ENCODE data around the gene PCDH8.
"Not testable (repeated sequence)": the region's sequence is repeated elsewhere in the genome, so short reads cannot be mapped to it uniquely, and the experiment has no call there.

PCDH8 gene

DNA sequence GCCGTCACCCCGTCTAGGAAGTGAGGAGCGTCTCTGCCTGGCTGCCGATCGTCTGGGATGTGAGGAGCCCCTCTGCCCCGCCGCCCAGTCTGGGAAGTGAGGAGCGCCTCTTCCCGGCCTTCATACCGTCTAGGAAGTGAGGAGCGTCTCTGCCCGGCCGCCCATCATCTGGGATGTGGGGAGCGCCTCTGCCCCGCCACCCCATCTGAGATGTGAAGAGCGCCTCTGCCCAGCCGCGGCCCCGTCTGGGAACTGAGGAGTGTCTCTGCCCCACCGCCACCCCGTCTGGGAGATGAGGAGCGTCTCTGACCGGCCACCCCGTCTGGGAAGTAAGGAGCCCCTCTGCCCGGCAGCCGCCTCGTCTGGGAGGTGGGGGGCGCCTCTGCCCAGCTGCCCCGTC, 30.6 kb downstream of the PCDH8 start:
- H3K4me1 Mint-ChIP-seq (ENCODE audit: low read depth); H3K27me3 Mint-ChIP-seq (ENCODE audit: low read depth); H3K27ac Mint-ChIP-seq; H3K36me3 Mint-ChIP-seq (ENCODE audit: low read depth); DNase-seq (ENCODE audit: low spot score); H3K4me3 Mint-ChIP-seq; H3K9me3 Mint-ChIP-seq: not testable (repeated sequence)

DNA sequence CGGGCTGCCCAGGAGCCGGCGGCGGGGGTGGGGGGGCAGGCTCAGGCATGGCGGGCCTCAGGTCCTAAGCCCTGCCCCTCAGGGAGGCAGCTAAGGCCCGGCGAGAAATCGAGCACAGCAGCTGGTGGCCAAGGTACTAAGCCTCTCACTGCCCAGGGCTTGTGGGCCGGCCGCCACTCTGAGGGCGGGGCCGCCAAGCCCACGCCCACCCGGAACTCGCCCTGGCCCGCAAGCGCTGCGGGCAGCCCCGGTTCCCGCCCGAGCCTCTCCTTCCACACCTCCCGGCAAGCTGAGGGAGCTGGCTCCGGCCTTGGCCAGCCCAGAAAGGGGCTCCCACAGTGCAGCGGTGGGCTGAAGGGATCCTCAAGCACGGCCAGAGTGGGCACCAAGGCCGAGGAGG, 33.1 kb downstream of the PCDH8 start:
- Mint-ChIP-seq H3K4me1 (ENCODE audit: low read depth) (no peaks in the 10 kb centered on the region), H3K36me3 (ENCODE audit: low read depth) (no peaks in the 10 kb centered on the region), H3K27ac (no peak overlapping the region), H3K4me3 (no peak overlapping the region), H3K9me3 (no peaks in the 10 kb centered on the region), H3K27me3 (ENCODE audit: low read depth) (peaks cover 2% of the 10 kb centered on the region)
- no peak for DNase-seq (ENCODE audit: low spot score)

GRCh38 chr13:52812941-52813340, 35.5 kb downstream of the PCDH8 start:
- H3K36me3 Mint-ChIP-seq (ENCODE audit: low read depth), result no peaks in the 10 kb centered on the region
- no peak overlapping the region for H3K27ac Mint-ChIP-seq
- H3K4me1 Mint-ChIP-seq (ENCODE audit: low read depth), result peaks cover 7% of the 10 kb centered on the region
- no peaks in the 10 kb centered on the region for H3K9me3 Mint-ChIP-seq
- H3K4me3 Mint-ChIP-seq, result no peak overlapping the region
- H3K27me3 Mint-ChIP-seq (ENCODE audit: low read depth), result peaks cover 2% of the 10 kb centered on the region
- DNase-seq (ENCODE audit: low spot score), result no peak

DNA sequence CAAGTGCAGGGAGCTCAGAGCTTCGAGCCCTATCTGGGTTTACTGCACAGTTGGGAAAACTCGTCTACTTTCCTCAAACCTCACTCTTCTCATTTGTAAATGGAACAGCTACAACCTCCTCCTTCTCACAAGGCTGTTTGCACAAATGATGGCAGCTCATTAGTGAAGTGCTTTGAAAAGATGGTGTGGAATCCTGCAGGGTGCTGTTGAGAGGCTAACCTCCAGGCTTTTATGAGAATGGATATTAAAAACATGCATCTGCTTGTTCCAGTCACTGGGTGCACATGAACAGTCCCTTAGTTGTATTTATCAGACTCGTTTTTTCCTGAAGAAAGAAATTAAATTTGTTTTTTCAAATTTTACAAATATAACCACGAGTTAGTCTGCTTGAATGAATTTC, 36.6 kb downstream of the PCDH8 start:
- H3K4me3 Mint-ChIP-seq, result no peak overlapping the region
- DNase-seq (ENCODE audit: low spot score), result no peak
- H3K4me1 Mint-ChIP-seq (ENCODE audit: low read depth), result peaks cover 7% of the 10 kb centered on the region
- no peaks in the 10 kb centered on the region for H3K36me3 Mint-ChIP-seq (ENCODE audit: low read depth)
- no peaks in the 10 kb centered on the region for H3K9me3 Mint-ChIP-seq
- H3K27ac Mint-ChIP-seq, result no peak overlapping the region
- H3K27me3 Mint-ChIP-seq (ENCODE audit: low read depth), result peaks cover 4% of the 10 kb centered on the region

- Mint-ChIP-seq H3K9me3 (no peaks in the 10 kb centered on the region), H3K4me1 (ENCODE audit: low read depth) (peaks cover 7% of the 10 kb centered on the region), H3K36me3 (ENCODE audit: low read depth) (no peaks in the 10 kb centered on the region), H3K27ac (no peak overlapping the region), H3K4me3 (no peak overlapping the region), H3K27me3 (ENCODE audit: low read depth) (peaks cover 8% of the 10 kb centered on the region)
- DNase-seq (ENCODE audit: low spot score), result no peak
Measured at GRCh38 chr13:52810526-52810925, 37.9 kb downstream of the PCDH8 start.

DNA sequence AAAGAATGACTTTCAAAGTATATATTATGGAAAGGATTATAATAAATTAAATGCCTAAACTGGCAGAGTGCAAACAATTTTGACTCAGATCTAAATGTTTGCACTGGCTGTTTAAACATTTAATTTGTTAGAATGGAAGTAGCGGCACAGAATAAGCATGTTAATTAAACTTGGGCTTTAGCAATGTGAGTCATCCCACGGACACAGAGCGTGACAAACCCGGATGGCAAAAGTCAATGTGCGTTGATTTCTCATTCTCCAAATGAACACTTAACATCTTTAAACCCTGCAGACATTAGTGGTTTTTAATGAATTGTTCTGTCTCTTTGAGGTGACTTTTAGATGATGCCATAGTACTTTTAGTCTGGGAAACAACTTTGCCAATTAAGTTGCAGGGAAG, 38.4 kb downstream of the PCDH8 start:
- Mint-ChIP-seq H3K4me3 (no peak overlapping the region), H3K27ac (no peak overlapping the region), H3K27me3 (ENCODE audit: low read depth) (peaks cover 10% of the 10 kb centered on the region), H3K4me1 (ENCODE audit: low read depth) (peaks cover 7% of the 10 kb centered on the region), H3K9me3 (no peaks in the 10 kb centered on the region), H3K36me3 (ENCODE audit: low read depth) (no peaks in the 10 kb centered on the region)
- DNase-seq (ENCODE audit: low spot score), result no peak

DNA sequence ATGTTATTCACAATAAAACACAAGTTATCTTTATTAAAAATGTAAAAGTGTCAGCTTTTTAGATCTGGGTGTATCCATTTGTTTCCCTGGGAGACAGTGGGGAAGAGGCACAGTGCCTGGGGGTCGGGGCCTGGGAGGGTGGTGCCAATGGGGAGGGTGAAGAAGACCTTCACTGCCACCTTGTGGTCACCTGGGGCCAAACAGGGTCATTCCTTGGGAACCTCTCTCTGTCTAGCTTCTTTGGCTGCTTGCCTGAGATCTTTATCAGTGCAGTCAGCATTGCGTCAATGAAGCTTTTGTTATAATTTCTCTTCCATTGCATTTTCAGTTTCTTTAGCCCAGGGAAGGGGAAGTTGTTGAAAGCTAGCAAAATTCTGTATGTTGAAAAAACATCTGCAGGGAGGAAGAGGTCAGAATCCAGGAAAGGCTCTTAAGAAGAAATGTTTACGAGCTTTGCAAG, 39.1 kb downstream of the PCDH8 start:
- peak; percentile 41 for DNase-seq (ENCODE audit: low spot score)
- Mint-ChIP-seq H3K4me1 (ENCODE audit: low read depth) (peaks cover 7% of the 10 kb centered on the region), H3K36me3 (ENCODE audit: low read depth) (no peaks in the 10 kb centered on the region), H3K27me3 (ENCODE audit: low read depth) (peaks cover 11% of the 10 kb centered on the region), H3K9me3 (no peaks in the 10 kb centered on the region), H3K4me3 (no peak overlapping the region), H3K27ac (no peak overlapping the region)

DNA sequence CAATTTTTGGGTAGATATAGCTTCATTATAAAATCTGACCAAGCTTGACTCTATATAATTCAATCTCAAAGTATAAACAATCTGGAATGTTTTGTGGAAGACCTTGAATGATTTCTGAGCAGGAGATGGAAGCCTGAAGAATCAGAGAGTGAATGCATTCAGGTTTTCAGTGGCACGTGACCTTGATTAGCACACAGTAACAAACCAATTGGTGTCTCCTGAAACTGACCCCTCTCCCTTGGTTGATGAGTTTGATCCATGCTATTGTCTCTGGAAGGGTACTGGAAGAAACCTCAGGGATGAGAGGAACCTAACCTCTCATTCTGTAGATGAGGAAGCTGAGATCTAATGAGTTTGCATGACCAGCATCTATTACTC, 39.6 kb downstream of the PCDH8 start:
- H3K27ac Mint-ChIP-seq, result no peak overlapping the region
- no peaks in the 10 kb centered on the region for H3K36me3 Mint-ChIP-seq (ENCODE audit: low read depth)

DNA sequence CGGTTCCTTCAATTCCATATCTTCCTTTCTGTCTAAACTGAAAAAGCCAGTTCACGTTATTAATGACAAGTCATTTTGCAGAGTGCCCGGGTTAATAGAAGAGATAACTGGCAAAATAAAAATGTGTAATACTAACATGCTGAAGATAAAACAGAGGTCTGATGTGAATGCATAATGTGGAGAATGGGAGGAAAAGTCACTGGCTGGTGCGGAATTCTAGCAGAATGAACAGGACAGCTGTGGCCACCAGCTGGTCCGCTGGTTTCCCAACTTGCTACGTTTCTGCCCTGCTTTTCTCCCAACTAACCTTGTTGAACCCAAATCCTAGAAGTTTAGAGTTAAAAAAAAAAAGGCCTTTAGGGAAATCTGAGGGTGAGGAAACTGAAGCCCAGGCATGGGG, 42.4 kb downstream of the PCDH8 start:
- Mint-ChIP-seq H3K27ac (no peak overlapping the region), H3K4me1 (ENCODE audit: low read depth) (peaks cover 7% of the 10 kb centered on the region), H3K36me3 (ENCODE audit: low read depth) (no peaks in the 10 kb centered on the region), H3K27me3 (ENCODE audit: low read depth) (peaks cover 10% of the 10 kb centered on the region), H3K9me3 (no peaks in the 10 kb centered on the region), H3K4me3 (no peak overlapping the region)
- DNase-seq (ENCODE audit: low spot score), result no peak

More for the DNA sequence above, 39.6 kb downstream of the PCDH8 start:
- Mint-ChIP-seq H3K4me1 (ENCODE audit: low read depth) (peaks cover 7% of the 10 kb centered on the region), H3K27me3 (ENCODE audit: low read depth) (peaks cover 12% of the 10 kb centered on the region), H3K4me3 (no peak overlapping the region), H3K9me3 (no peaks in the 10 kb centered on the region)
- DNase-seq (ENCODE audit: low spot score), result no peak

DNA sequence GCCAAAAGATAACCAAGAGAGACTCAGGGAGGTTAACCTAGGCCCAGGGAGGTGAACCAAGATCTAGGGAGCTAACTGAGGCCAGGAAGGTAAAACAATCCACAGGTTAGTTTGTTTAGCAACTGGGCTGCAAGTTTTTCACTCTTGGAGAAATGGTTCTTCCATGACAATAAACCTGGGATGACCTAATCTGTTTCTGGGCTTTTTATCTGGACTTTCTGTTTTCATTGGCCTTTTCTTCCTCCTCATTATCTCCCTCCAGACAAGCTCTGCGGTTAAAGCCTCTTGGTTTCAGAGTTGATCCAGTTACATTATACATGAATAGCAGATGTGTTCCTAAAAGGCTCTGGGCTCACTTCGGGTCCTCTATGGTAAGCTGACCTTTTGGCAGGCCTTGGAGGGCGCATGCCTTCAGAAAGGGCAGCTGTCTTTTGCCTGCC, 44.2 kb downstream of the PCDH8 start:
- Mint-ChIP-seq H3K9me3 (no peaks in the 10 kb centered on the region), H3K36me3 (ENCODE audit: low read depth) (no peaks in the 10 kb centered on the region), H3K27ac (no peak overlapping the region), H3K4me3 (no peak overlapping the region), H3K27me3 (ENCODE audit: low read depth) (peaks cover 10% of the 10 kb centered on the region), H3K4me1 (ENCODE audit: low read depth) (peaks cover under 1% of the 10 kb centered on the region)
- DNase-seq (ENCODE audit: low spot score), result no peak

- H3K27ac Mint-ChIP-seq, result no peak overlapping the region
- peaks cover 8% of the 10 kb centered on the region for H3K27me3 Mint-ChIP-seq (ENCODE audit: low read depth)
- H3K36me3 Mint-ChIP-seq (ENCODE audit: low read depth), result no peaks in the 10 kb centered on the region
- H3K4me1 Mint-ChIP-seq (ENCODE audit: low read depth), result no peaks in the 10 kb centered on the region
- no peak for DNase-seq (ENCODE audit: low spot score)
- no peaks in the 10 kb centered on the region for H3K9me3 Mint-ChIP-seq
- no peak overlapping the region for H3K4me3 Mint-ChIP-seq
Measured at GRCh38 chr13:52800856-52801255, 47.6 kb downstream of the PCDH8 start.

DNA sequence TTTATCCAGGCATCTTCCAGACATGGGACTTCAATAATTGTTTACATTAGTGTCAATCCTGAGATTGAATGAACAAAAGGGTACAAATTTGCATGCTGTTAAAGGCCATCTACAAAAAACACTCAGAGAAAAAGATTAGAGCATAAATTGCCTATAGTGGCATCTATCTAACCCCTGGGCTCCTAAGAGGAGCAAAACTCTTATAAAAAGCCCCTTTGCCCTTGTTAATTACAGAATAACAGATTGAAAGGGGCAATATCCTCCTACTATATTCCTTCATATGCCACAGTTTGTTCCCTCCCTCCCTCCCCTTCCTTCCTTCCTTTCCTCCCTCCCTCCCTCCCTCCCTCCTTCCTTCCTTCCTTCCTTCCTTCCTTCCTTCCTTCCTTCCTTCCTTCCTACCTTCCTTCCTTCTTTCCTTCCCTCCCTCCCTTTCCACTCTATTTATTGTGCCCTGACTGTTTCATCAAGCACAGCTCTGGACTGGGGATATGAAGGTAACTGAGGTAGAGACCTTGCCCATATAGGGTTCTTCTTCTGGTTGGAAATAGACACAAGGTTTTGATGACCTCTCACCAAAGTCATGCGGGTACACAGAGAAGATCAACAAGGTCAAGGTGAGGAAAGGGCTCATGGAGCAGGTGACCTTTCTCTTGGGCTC, 49.5 kb downstream of the PCDH8 start:
- H3K27me3 Mint-ChIP-seq (ENCODE audit: low read depth), result peaks cover 3% of the 10 kb centered on the region
- H3K4me3 Mint-ChIP-seq, result no peak overlapping the region
- no peaks in the 10 kb centered on the region for H3K9me3 Mint-ChIP-seq
- DNase-seq (ENCODE audit: low spot score), result no peak
- H3K4me1 Mint-ChIP-seq (ENCODE audit: low read depth), result no peaks in the 10 kb centered on the region
- no peak overlapping the region for H3K27ac Mint-ChIP-seq
- H3K36me3 Mint-ChIP-seq (ENCODE audit: low read depth), result no peaks in the 10 kb centered on the region

DNA sequence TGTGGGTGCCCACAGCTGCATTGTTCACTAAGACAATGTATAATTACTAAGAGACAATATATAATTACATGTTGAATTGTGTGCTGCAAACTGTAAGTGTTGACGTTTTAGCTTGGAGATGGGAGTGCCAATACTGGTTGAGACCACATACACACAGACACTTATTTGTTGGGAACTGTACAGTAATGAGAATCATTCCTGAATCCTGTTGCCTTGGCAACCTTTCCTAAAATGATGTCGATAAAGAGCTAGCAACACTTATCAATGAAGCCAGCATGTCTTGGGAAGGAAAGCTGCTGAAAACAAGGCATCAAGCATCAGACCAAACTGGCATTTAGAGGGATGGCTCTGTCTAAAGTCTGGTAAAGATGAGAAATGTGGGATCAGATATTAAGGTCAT, 51.3 kb downstream of the PCDH8 start:
- no peaks in the 10 kb centered on the region for H3K36me3 Mint-ChIP-seq (ENCODE audit: low read depth)
- H3K27me3 Mint-ChIP-seq (ENCODE audit: low read depth), result peaks cover 3% of the 10 kb centered on the region
- H3K27ac Mint-ChIP-seq, result no peak overlapping the region
- H3K9me3 Mint-ChIP-seq, result no peaks in the 10 kb centered on the region
- DNase-seq (ENCODE audit: low spot score), result no peak
- H3K4me3 Mint-ChIP-seq, result no peak overlapping the region
- H3K4me1 Mint-ChIP-seq (ENCODE audit: low read depth), result no peaks in the 10 kb centered on the region

- no peaks in the 10 kb centered on the region for H3K9me3 Mint-ChIP-seq
- H3K36me3 Mint-ChIP-seq (ENCODE audit: low read depth), result no peaks in the 10 kb centered on the region
- H3K27ac Mint-ChIP-seq, result no peak overlapping the region
Measured at GRCh38 chr13:52794589-52794988, 53.9 kb downstream of the PCDH8 start.

DNA sequence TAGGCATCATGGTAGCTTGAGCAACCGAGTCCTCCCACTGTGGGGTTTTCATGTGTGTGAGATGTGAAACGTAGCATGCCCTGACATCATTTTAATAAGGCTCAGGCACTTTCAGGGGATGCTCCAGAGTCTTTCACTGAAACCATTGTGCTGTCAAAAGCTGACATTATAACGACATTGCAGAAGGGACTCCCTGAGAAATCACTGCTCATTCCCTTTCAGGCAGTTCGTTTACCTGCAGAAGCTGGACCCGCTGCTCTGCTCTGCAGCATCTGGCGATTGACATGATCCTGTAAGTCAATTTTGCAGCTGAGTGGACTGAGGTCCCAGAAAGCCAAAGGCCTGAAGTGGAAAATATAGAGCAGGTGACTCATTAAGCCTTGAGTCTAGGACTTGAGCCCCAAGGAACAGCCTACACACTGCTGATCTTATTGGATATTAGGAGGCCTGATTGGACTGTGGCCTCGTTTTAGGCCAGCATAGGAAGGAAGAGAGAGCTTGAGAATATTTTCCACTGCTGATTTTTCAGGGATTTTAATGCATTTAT, 54.9 kb downstream of the PCDH8 start:
- Mint-ChIP-seq H3K36me3 (ENCODE audit: low read depth) (no peaks in the 10 kb centered on the region), H3K27me3 (ENCODE audit: low read depth) (no peaks in the 10 kb centered on the region), H3K9me3 (no peaks in the 10 kb centered on the region), H3K4me1 (ENCODE audit: low read depth) (no peaks in the 10 kb centered on the region), H3K4me3 (no peak overlapping the region), H3K27ac (no peak overlapping the region)
- no peak for DNase-seq (ENCODE audit: low spot score)

More at GRCh38 chr13:52794589-52794988, 53.9 kb downstream of the PCDH8 start:
- Mint-ChIP-seq H3K27me3 (ENCODE audit: low read depth) (peaks cover 3% of the 10 kb centered on the region), H3K4me3 (no peak overlapping the region), H3K4me1 (ENCODE audit: low read depth) (no peaks in the 10 kb centered on the region)
- DNase-seq (ENCODE audit: low spot score), result no peak
